T47D (cell line): ENCODE data around the gene TBL1X.
A peak's percentile ranks its signal among the peaks of the same experiment; 100 is the strongest.
"Not testable (repeated sequence)": the region's sequence is repeated elsewhere in the genome, so short reads cannot be mapped to it uniquely, and the experiment has no call there.

ENCODE experiments used
- DNase-seq, 2 experiments: peaks; one replicate each; pipeline versions ENCODE4 v3.0.0 to v3.0.0-alpha.2; 2011 to 2012; ENCODE audit warnings: low read depth in 1 of 2, low spot score in 1 of 2
- JUND ChIP-seq: IDR thresholded peaks from 2 replicates; pipeline ENCODE4 v1.6.1; 2012; ENCODE audit warnings: low read depth
- in situ Hi-C: cut with HindIII; loops from 2 replicates; pipeline ENCODE4 v1.10.0; 2016; ENCODE audit warnings: low sequenced_read_pairs, low pct_unique_long_range_greater_than_20kb

The TBL1X gene

DNA sequence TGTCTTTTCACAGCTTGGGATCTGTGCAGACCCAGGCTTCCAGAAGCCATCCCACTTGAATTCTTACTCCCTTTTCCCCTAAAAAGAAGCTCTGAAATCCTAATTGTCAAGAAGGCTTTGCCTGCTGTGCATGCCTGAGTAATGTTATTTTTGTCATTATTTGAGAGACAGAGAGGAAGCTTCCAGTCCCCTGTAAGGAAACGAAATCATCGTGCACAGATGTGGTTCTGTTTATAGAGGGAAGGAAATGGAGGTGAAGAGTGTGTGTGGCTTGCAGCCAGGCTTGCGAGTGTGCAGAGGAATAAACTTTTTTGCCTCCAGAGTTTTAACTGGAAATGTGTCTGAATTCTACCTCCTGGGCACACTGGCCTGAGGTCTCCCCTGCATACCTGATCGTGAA lies 70.2 kb downstream of the TBL1X start:
- in situ Hi-C loops = no loop called here
- DNase-seq = no peak
- TF ChIP-seq JUND = no peak

DNA sequence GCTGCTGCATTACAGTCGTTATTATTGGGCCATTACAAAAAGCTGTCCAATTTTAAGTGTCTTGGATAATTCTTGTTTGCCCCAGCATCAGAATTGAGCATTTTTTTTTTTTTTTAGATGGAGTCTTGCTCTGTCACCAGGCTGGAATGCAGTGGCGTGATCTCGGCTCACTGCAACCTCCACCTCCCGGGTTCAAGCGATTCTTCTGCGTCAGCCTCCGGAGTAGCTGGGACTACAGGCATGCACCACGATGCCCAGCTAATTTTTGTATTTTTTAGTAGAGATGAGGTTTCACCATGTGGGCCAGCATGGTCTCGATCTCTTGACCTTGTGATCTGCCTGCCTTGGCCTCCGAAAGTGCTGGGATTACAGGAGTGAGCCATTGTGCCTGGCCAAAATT lies 71.3 kb downstream of the TBL1X start:
- DNase-seq, in situ Hi-C loops: not testable (repeated sequence)

GRCh38 chrX:9537781-9538180 lies 72.9 kb downstream of the TBL1X start:
- in situ Hi-C loops = no loop called here
- no peak for TF ChIP-seq JUND
- DNase-seq = no peak

- no peak for TF ChIP-seq JUND
- no peak for DNase-seq
- in situ Hi-C loops = no loop called here
Observed at GRCh38 chrX:9538544-9539045, 73.7 kb downstream of the TBL1X start.

GRCh38 chrX:9539605-9540387 lies 74.9 kb downstream of the TBL1X start:
- DNase-seq = no peak
- no peak for TF ChIP-seq JUND
- in situ Hi-C loops = no loop called here

- in situ Hi-C loops = no loop called here
- no peak for TF ChIP-seq JUND
- DNase-seq = no peak
Observed at GRCh38 chrX:9542106-9542760, 77.4 kb downstream of the TBL1X start.

- no peak for TF ChIP-seq JUND
- DNase-seq = no peak
- in situ Hi-C loops = no loop called here
Observed at GRCh38 chrX:9542761-9543111, 77.9 kb downstream of the TBL1X start.

- TF ChIP-seq JUND = no peak
- DNase-seq = no peak
- in situ Hi-C loops = no loop called here
Observed at GRCh38 chrX:9555354-9555753, 90.5 kb downstream of the TBL1X start.

DNA sequence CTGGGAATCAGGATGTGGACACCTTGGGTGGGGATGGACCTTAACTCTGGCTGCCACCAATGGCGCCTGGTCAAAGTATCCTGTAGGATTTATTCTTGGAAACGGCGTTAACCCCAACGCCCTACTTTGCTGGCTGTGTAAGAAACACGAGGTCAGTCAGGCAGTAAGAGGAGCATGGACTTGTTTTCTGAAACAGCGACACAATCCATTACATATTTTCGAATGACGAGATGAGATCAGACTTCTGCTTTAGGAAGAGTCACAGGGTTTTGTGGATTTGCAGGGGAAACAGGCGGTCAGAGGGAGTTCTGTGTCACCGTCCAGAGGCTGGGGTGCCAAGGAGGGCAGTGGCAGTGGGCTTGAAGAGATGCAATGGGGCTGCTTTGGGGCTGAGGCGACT lies 92.2 kb downstream of the TBL1X start:
- in situ Hi-C loops = no loop called here
- no peak for DNase-seq
- no peak for TF ChIP-seq JUND

- in situ Hi-C loops = no loop called here
- no peak for TF ChIP-seq JUND
- DNase-seq = no peak
Observed at GRCh38 chrX:9557521-9557920, 92.7 kb downstream of the TBL1X start.

DNA sequence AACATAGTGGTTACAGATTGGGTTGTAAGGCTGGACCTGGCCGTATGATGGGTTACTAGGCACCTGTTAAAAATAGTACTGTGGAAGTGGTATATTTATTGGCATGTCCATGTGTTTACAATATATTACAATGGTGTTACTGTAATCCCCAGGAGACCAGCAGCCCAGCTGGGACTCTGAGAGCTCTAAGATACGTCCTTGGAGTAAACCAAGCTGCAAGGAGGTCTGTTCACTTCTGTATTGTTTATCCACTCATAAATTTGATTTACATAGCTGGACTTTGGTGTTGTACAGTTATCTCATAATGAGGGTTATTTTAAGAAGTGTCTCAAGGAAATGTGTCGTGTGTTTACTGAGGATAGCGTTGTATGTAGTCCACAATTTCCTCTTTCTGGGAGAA lies 93.8 kb downstream of the TBL1X start:
- in situ Hi-C loops = no loop called here
- DNase-seq = no peak

GRCh38 chrX:9560219-9560618 lies 95.4 kb downstream of the TBL1X start:
- TF ChIP-seq JUND = no peak
- in situ Hi-C loops = no loop called here
- DNase-seq = no peak

More for the DNA sequence above, 93.8 kb downstream of the TBL1X start:
- TF ChIP-seq JUND = no peak

DNA sequence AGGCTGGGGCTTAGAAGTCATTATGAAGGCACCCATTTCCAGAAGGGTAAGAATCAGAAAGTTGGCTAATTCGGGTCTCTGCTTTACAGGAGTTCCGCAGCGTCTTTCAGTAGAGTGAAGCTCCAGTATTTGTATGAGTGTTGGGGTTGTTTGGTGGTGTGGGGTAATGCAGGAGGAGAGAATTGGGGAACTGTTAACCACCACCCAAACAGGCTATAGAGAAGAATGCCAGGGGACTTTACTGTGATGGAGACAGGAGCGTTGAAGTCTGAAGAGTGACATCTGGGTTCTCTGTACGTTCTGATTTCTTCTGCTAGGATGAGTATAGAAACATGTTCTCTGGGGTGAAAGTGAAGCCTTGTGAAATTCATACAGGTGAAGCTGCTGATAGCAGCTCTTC lies 96.3 kb downstream of the TBL1X start:
- no peak for TF ChIP-seq JUND
- in situ Hi-C loops = no loop called here
- no peak for DNase-seq

DNA sequence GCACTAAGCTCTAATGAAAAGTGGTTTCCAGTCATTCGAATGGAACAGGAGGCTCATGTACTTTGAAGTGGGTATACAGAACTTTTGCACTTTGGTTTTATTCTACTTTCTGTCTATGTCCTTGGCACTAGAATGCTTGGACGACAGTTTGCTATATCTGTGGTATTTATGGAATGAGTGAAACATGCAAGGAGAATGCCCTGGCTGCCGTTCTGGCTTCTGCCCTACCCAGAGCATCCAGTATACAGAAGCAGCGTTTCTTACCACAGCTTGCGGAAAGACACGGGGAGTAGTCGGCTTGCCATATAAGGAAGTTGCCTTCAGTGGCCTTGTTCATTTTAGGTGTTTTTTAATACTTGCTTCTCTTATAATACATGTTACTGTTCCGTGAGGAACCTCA lies 98.0 kb downstream of the TBL1X start:
- no peak for TF ChIP-seq JUND
- DNase-seq = peak; percentile 4 to 13
- in situ Hi-C loops = no loop called here
